ENCODE results near the gene TMEM117.
"Not testable (repeated sequence)": the region's sequence is repeated elsewhere in the genome, so short reads cannot be mapped to it uniquely, and the experiment has no call there.

DNA sequence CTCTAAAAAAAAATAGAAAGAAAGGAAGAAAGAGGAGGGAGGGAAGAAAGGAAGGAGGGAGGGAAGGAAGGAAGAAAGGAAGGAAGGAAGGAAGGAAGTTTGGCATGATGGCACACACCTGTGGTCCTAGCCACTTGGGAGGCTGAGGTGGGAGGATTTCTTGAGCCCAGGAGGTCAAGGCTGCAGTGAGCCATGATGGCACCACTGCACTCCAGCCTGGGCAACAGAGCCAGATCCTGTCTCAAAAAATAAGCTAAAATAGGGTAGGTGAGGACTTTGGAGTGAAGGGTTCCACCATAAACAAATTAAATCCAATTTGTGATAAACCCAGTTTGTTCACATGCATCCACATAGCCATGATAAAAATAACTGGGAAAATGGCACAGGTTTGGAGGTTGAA lies 543.2 kb downstream of the TMEM117 start:
- TF ChIP-seq, protein P1, sequence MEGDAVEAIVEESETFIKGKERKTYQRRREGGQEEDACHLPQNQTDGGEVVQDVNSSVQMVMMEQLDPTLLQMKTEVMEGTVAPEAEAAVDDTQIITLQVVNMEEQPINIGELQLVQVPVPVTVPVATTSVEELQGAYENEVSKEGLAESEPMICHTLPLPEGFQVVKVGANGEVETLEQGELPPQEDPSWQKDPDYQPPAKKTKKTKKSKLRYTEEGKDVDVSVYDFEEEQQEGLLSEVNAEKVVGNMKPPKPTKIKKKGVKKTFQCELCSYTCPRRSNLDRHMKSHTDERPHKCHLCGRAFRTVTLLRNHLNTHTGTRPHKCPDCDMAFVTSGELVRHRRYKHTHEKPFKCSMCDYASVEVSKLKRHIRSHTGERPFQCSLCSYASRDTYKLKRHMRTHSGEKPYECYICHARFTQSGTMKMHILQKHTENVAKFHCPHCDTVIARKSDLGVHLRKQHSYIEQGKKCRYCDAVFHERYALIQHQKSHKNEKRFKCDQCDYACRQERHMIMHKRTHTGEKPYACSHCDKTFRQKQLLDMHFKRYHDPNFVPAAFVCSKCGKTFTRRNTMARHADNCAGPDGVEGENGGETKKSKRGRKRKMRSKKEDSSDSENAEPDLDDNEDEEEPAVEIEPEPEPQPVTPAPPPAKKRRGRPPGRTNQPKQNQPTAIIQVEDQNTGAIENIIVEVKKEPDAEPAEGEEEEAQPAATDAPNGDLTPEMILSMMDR (IDR thresholded peaks at IDR 0.05; ENCODE audit: insufficient read depth, low read depth, low read length), result not testable (repeated sequence)
- not testable (repeated sequence) for TF ChIP-seq EZH2 (IDR thresholded peaks at IDR 0.05; ENCODE audit: insufficient read depth, low read length)
